ENCODE measurements around the gene ZFP69. TPM values are rescaled to one million over a fixed set of nuclear protein-coding genes. Genes with fewer than 3 reads are reported as not detected.

Gene ZFP69
- total RNA-seq, 4 donors from 2014 or later: 2.6 to 3.7 (median 3.6) TPM

DNA sequence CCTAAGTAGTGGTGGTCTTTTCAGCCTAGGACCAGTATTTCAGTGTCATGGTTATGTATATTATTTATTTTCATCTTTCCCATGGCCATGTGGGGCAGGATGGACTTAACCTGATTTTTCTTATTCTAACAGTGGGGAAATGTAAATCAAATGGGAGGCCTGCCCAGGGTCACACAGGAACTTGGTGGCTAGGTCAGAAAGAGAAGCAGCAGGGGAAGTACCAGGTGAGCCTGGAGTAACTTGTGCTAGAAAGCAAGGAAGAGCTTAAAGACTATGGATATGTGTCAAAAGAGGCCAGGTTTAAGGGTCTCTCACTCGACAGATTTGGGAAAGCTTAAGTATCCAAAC is 25.9 kb upstream of the ZFP69 start:
- Histone ChIP-seq H3K9me3 (peaks cover 0 to 27% (median 9%) of the 10 kb centered on the region in 3 donors), H3K27ac (no peak overlapping the region), H3K36me3 (peaks cover 0 to 24% (median under 1%) of the 10 kb centered on the region in 3 donors), H3K4me1 (peaks cover 3 to 19% (median 10%) of the 10 kb centered on the region in 3 donors), H3K27me3 (no peaks in the 10 kb centered on the region), H3K4me3 (peak overlapping the region in 1 of 4 donors; percentile 94)
- 87 to 100% methylated on average over 1 of the region's 1 CpG for WGBS, 2 donors
- intact Hi-C loops (cut with DNase I): no loop called here
- TF ChIP-seq CTCF (IDR thresholded peaks at IDR 0.05): no peak
- no peak for TF ChIP-seq POLR2A (IDR thresholded peaks at IDR 0.05)
- no peak for DNase-seq

GRCh38 chr1:40454873-40455272 is 22.2 kb upstream of the ZFP69 start:
- intact Hi-C loops (cut with DNase I): no loop called here
- Histone ChIP-seq H3K4me3 (no peak overlapping the region), H3K27me3 (no peaks in the 10 kb centered on the region), H3K4me1 (peaks cover 3 to 11% (median 8%) of the 10 kb centered on the region in 3 donors), H3K27ac (no peak overlapping the region), H3K9me3 (peaks cover 0 to 63% (median 30%) of the 10 kb centered on the region in 3 donors), H3K36me3 (peaks cover 0 to 61% (median 4%) of the 10 kb centered on the region in 3 donors)
- WGBS, 2 donors: 100% methylated on average over 1 of the region's 1 CpG
- no peak for TF ChIP-seq CTCF (IDR thresholded peaks at IDR 0.05)
- no peak for TF ChIP-seq POLR2A (IDR thresholded peaks at IDR 0.05)
- no peak for DNase-seq

DNA sequence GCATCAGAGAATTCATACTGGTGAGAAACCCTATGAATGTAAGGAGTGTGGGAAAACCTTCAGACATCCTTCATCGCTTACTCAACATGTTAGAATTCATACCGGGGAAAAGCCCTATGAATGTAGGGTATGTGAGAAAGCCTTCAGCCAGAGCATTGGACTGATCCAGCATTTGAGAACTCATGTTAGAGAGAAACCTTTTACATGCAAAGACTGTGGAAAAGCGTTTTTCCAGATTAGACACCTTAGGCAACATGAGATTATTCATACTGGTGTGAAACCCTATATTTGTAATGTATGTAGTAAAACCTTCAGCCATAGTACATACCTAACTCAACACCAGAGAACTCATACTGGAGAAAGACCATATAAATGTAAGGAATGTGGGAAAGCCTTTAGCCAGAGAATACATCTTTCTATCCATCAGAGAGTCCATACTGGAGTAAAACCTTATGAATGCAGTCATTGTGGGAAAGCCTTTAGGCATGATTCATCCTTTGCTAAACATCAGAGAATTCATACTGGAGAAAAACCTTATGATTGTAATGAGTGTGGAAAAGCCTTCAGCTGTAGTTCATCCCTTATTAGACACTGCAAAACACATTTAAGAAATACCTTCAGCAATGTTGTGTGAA is 14.0 kb upstream of the ZFP69 start:
- WGBS, 2 donors: 80 to 93% methylated on average over 3 of the region's 3 CpGs
- Histone ChIP-seq H3K36me3 (peaks cover 0 to 53% (median 0%) of the 10 kb centered on the region in 3 donors), H3K4me3 (no peak overlapping the region), H3K9me3 (peaks cover 9 to 100% (median 90%) of the 10 kb centered on the region in 3 donors), H3K4me1 (no peaks in the 10 kb centered on the region), H3K27ac (no peak overlapping the region), H3K27me3 (no peaks in the 10 kb centered on the region)
- TF ChIP-seq POLR2A (IDR thresholded peaks at IDR 0.05) (no peak), CTCF (IDR thresholded peaks at IDR 0.05) (no peak)
- no peak for DNase-seq
- intact Hi-C loops (cut with DNase I): no loop called here

DNA sequence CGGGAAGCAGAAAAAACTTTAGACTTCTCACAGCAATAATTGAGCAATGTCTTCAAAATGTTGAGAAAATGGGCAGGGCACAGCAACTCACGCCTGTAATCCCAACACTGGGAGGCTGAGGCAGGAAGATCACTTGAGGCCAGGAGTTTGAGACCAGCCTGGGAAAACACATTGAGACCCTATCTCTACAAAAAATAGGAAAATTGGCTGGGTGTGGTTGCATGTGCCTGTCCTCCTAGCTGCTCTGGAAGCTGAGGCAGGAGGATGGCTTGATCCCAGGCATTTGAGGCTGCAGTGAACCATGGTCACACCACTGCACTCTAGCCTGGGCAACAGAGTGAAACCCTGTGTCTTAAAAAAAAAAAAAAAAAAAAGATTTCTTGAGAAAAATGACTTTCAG is 7.8 kb upstream of the ZFP69 start:
- Histone ChIP-seq H3K27me3 (no peaks in the 10 kb centered on the region), H3K4me1 (no peaks in the 10 kb centered on the region), H3K4me3 (no peak overlapping the region), H3K27ac (no peak overlapping the region), H3K9me3 (peaks cover 0 to 90% (median 51%) of the 10 kb centered on the region in 3 donors), H3K36me3 (no peaks in the 10 kb centered on the region)
- 84 to 93% methylated on average over 2 of the region's 2 CpGs for WGBS, 2 donors
- intact Hi-C loops (cut with DNase I): no loop called here
- no peak for TF ChIP-seq POLR2A (IDR thresholded peaks at IDR 0.05)
- no peak for TF ChIP-seq CTCF (IDR thresholded peaks at IDR 0.05)
- no peak for DNase-seq

- H3K4me1 ChIP-seq: peaks cover 4 to 16% (median 8%) of the 10 kb centered on the region in 3 donors
- no peak overlapping the region for H3K4me3 ChIP-seq
- WGBS, 2 donors: 94 to 96% methylated on average over 2 of the region's 2 CpGs
- no peak overlapping the region for H3K27ac ChIP-seq
- no peak for TF ChIP-seq POLR2A (IDR thresholded peaks at IDR 0.05)
- TF ChIP-seq CTCF (IDR thresholded peaks at IDR 0.05): no peak
- no peaks in the 10 kb centered on the region for H3K27me3 ChIP-seq
- H3K36me3 ChIP-seq: no peaks in the 10 kb centered on the region
- peaks cover 0 to 46% (median 21%) of the 10 kb centered on the region in 3 donors for H3K9me3 ChIP-seq
- intact Hi-C loops (cut with DNase I): no loop called here
- DNase-seq: no peak
Observed at GRCh38 chr1:40475268-40475667, 1.8 kb upstream of the ZFP69 start.
